ENCODE data around the gene TNRC6C.

TNRC6C gene

DNA sequence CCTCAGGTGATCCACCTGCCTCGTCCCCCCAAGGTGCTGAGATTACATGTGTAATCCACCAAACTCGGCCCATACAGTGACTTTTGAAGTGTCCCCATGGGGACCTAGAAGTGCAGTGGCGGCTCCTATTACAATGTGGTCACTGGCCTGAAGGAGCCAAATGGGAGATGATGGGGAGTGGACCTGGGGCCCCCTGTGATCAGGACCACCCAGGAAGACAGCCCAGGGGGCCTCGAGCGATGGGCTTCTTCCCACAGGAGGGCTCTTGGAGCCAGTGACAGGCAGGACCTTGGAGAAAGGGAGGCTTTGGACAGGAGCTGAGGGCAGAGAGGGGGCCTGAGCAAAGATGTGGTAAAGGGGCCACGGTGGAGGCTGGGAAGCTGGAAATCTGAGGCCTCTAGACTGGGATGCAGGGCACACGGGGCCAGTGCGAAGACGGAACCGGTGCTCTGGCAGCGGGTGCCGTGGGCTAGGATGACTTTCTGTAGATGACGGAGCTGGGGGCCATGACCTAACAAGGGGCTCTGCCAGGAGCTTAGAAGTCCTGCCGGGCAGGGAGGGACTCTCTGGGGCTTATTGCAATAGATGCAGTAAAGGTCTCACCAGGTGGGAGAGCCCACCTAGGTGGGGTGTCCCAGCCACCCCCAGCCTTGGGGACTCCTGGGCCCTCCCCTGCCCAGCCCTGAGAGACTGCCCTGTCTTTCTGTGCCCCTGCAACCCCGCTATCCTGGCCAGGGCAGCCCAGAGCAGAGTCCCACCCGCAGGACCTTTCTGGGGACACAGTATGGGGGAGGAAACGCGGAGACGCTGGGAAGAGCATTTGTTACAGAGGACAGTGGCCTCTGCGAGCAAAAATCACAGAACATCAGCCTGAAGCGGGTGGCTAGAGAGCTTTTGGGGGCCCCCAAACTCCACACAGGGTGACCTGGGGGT, 185.0 kb downstream of the TNRC6C start:
- DNase-seq: no peak

GRCh38 chr17:78144147-78144719, 185.7 kb downstream of the TNRC6C start:
- peak in 1 of 2 experiments; percentile 31 for DNase-seq

GRCh38 chr17:78144736-78145641, 186.5 kb downstream of the TNRC6C start:
- no peak for DNase-seq

- DNase-seq: no peak
Observed at GRCh38 chr17:78146471-78146869, 188.0 kb downstream of the TNRC6C start.

- DNase-seq: no peak
Observed at GRCh38 chr17:78146881-78147280, 188.4 kb downstream of the TNRC6C start.

DNA sequence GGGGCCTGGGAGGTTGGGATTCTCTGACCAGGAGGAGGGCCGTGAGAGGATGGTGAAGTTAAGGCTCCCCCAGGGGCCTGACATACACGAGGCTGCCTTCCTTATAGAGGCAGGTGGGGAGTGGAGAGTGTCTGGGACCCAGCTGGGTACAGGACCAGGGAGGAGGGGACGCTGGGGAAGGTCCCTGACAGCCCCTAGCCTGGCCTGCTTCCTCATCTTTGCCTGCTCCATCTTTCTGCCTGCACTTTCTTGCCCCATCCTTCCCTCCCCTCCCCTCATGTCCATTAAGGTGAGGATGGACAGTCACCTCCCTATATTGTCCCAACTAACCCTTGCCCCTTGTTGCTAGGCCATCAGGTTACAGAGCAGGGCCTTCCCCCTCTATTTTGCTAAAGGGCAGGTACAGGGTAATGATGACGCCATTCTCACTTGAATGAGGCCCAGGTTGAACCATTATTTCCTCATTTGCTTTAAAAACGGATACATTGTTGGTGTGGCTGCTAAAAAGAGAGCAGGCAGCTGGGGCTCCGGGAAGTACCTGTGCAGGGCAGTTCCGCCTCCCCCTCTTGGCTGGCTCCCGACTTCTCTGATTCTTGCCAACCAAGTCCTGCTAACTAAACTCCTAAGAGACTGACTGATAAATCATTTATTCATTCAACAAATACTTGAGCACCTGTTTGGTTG, 189.0 kb downstream of the TNRC6C start:
- DNase-seq: no peak

GRCh38 chr17:78148286-78149016, 189.9 kb downstream of the TNRC6C start:
- DNase-seq: no peak

DNA sequence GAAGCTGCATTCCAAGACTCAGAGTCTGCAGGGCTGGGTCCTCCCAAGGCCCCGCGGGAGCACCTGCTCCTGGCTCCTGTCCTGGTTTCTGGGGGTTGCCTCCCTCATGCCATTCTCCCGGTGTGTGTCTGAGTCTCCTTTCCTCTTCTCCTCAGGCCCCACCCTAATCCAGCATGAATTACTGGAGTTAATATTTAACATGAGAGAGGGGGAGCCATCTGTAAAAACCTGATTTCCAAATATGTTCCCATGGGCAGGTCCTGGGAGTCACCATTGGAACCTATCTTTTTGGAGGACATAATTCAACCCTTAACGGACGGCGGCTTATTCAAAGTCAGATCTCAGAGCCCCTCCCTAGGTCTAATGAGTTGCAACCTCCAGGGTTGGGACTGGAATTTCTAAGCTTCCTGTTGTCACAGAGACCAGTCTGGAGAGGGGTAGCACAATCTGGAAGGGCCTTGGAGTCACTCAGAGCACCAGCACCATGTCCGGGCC, 193.1 kb downstream of the TNRC6C start:
- DNase-seq: no peak

- DNase-seq: no peak
Observed at GRCh38 chr17:78154903-78155811, 196.7 kb downstream of the TNRC6C start.
